HEK293 (cell line): ENCODE results near the gene ADAMTS14.
A peak's percentile ranks its signal among the peaks of the same experiment; 100 is the strongest.

Source experiments
- HIC1 ChIP-seq: fragments of 450-650 bp; formaldehyde crosslinking; IDR thresholded peaks from 2 replicates; pipeline ENCODE4 v1.5.1; 2016; ENCODE audit warnings: missing biosample characterization, missing genetic modification characterization
- HOXC10 ChIP-seq: sonication (generic); formaldehyde crosslinking; IDR thresholded peaks from 2 replicates; pipeline ENCODE4 v1.8.1; 2023; ENCODE audit warnings: mild to moderate bottlenecking, missing genetic modification reagents
- PBX3 ChIP-seq: sonication (generic); formaldehyde crosslinking; IDR thresholded peaks from 2 replicates; pipeline ENCODE4 v1.8.1; 2022; ENCODE audit warnings: mild to moderate bottlenecking, moderate library complexity, missing genetic modification reagents
- SETDB1 ChIP-seq: IDR thresholded peaks from one replicate; pipeline ENCODE4 v1.6.1; 2017; ENCODE audit warnings: mild to moderate bottlenecking, low read length, moderate library complexity, mixed read lengths; ENCODE audit not compliant: insufficient read length
- SP7 ChIP-seq: fragments of 450-650 bp; formaldehyde crosslinking; IDR thresholded peaks from 2 replicates; pipeline ENCODE4 v1.5.1; 2016; ENCODE audit warnings: missing biosample characterization, missing genetic modification characterization
- TRIM28 ChIP-seq: IDR thresholded peaks from 2 replicates; pipeline ENCODE4 v1.6.1; 2011; ENCODE audit warnings: low read length, control low read depth, borderline replicate concordance
- WT1 ChIP-seq: fragments of 450-650 bp; formaldehyde crosslinking; IDR thresholded peaks from 2 replicates; pipeline ENCODE4 v1.5.1; 2016; ENCODE audit warnings: missing biosample characterization, missing genetic modification characterization
- ZBTB7A ChIP-seq: fragments of 450-650 bp; formaldehyde crosslinking; IDR thresholded peaks from 2 replicates; pipeline ENCODE4 v1.5.1; 2016; ENCODE audit warnings: low read depth, missing biosample characterization, missing genetic modification characterization
- ZNF140 ChIP-seq: fragments of 450-650 bp; formaldehyde crosslinking; IDR thresholded peaks from 2 replicates; pipeline ENCODE4 v1.5.1; 2016; ENCODE audit warnings: missing biosample characterization, missing genetic modification characterization
- ZNF146 ChIP-seq: fragments of 450-650 bp; formaldehyde crosslinking; IDR thresholded peaks from 2 replicates; pipeline ENCODE4 v1.5.1; 2016; ENCODE audit warnings: missing biosample characterization, missing genetic modification characterization
- ZNF184 ChIP-seq: fragments of 450-650 bp; IDR thresholded peaks from 2 replicates; pipeline ENCODE4 v1.5.1; 2018; ENCODE audit warnings: missing biosample characterization, mild to moderate bottlenecking, missing genetic modification characterization
- ZNF202 ChIP-seq: fragments of 450-650 bp; formaldehyde crosslinking; IDR thresholded peaks from 2 replicates; pipeline ENCODE4 v1.5.1; 2016; ENCODE audit warnings: missing biosample characterization, missing genetic modification characterization, borderline replicate concordance
- ZNF221 ChIP-seq: fragments of 450-650 bp; formaldehyde crosslinking; IDR thresholded peaks from 2 replicates; pipeline ENCODE4 v1.5.1; 2017; ENCODE audit warnings: missing biosample characterization, missing genetic modification characterization, borderline replicate concordance
- ZNF23 ChIP-seq: fragments of 450-650 bp; formaldehyde crosslinking; IDR thresholded peaks from 2 replicates; pipeline ENCODE4 v1.5.1; 2016; ENCODE audit warnings: missing biosample characterization, missing genetic modification characterization, borderline replicate concordance
- ZNF280D ChIP-seq: fragments of 450-650 bp; formaldehyde crosslinking; IDR thresholded peaks from 2 replicates; pipeline ENCODE4 v1.5.1; 2016; ENCODE audit warnings: missing biosample characterization, missing genetic modification characterization
- ZNF366 ChIP-seq: fragments of 450-650 bp; formaldehyde crosslinking; conservative IDR thresholded peaks from 2 replicates; pipeline ENCODE4 v1.5.1; 2016; ENCODE audit warnings: missing biosample characterization, missing genetic modification characterization
- ZNF391 ChIP-seq: fragments of 450-650 bp; formaldehyde crosslinking; IDR thresholded peaks from 2 replicates; pipeline ENCODE4 v1.5.1; 2016; ENCODE audit warnings: low read depth, missing biosample characterization, missing genetic modification characterization, borderline replicate concordance
- ZNF433 ChIP-seq: fragments of 450-650 bp; formaldehyde crosslinking; IDR thresholded peaks from 2 replicates; pipeline ENCODE4 v1.5.1; 2016; ENCODE audit warnings: missing biosample characterization, missing genetic modification characterization, low read depth
- ZNF549 ChIP-seq: fragments of 450-650 bp; IDR thresholded peaks from 2 replicates; pipeline ENCODE4 v1.5.1; 2018; ENCODE audit warnings: missing biosample characterization, missing genetic modification characterization, mild to moderate bottlenecking, inconsistent platforms, moderate library complexity
- ZNF585B ChIP-seq: fragments of 450-650 bp; formaldehyde crosslinking; IDR thresholded peaks from 2 replicates; pipeline ENCODE4 v1.5.1; 2016; ENCODE audit warnings: missing biosample characterization, missing genetic modification characterization
- ZNF610 ChIP-seq: fragments of 450-650 bp; formaldehyde crosslinking; IDR thresholded peaks from 2 replicates; pipeline ENCODE4 v1.5.1; 2016; ENCODE audit warnings: missing biosample characterization, missing genetic modification characterization, borderline replicate concordance
- ZNF623 ChIP-seq: fragments of 450-650 bp; formaldehyde crosslinking; IDR thresholded peaks from 2 replicates; pipeline ENCODE4 v1.5.1; 2016; ENCODE audit warnings: missing biosample characterization, missing genetic modification characterization
- ZNF645 ChIP-seq: fragments of 450-650 bp; formaldehyde crosslinking; IDR thresholded peaks from 2 replicates; pipeline ENCODE4; 2016; ENCODE audit warnings: missing biosample characterization, missing genetic modification characterization
- ZNF76 ChIP-seq: fragments of 450-650 bp; formaldehyde crosslinking; IDR thresholded peaks from 2 replicates; pipeline ENCODE4; 2016; ENCODE audit warnings: low read depth, missing biosample characterization, missing genetic modification characterization, borderline replicate concordance
- ZNF791 ChIP-seq: fragments of 450-650 bp; formaldehyde crosslinking; IDR thresholded peaks from 2 replicates; pipeline ENCODE4 v1.5.1; 2016; ENCODE audit warnings: missing biosample characterization, missing genetic modification characterization
- TF ChIP-seq, protein P1 (sequence below): fragments of 450-650 bp; formaldehyde crosslinking; IDR thresholded peaks from 2 replicates; pipeline ENCODE4 v1.5.1; 2016; ENCODE audit warnings: missing biosample characterization, missing genetic modification characterization
- TF ChIP-seq, protein P2 (sequence below): fragments of 450-650 bp; formaldehyde crosslinking; IDR thresholded peaks from 2 replicates; pipeline ENCODE4 v1.5.1; 2016; ENCODE audit warnings: missing biosample characterization, missing genetic modification characterization

The ADAMTS14 gene

DNA sequence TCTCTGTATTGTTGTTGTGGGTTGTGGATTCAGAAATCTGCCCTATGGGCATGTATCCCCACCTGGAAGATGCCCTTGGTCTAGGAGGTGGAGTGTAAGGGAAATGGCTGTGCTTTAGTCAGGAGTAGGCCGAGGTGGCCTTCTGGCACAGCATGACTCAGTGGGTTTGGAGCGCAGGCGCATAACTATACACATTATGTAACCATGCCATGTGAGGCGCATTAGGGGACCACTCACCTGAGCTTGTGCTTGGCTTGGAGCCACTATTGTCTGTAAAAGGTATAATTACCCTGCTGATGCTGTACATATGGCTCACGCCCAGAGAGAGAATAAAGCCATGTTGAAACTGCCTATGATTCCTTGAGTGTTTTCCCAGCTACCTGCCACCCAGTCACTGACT is 20.6 kb upstream of the ADAMTS14 start (continued):
- TF ChIP-seq ZNF280D (tag by site-specific recombination) (no peak), ZNF184 (tag by site-specific recombination) (peak; percentile 66), HIC1 (tag by site-specific recombination) (no peak), SETDB1 (peak; percentile 89), ZNF645 (tag by site-specific recombination) (no peak), ZNF623 (no peak), ZNF791 (no peak), ZNF391 (tag by site-specific recombination) (no peak), ZNF140 (tag by site-specific recombination) (no peak), ZNF221 (tag by site-specific recombination) (no peak), ZNF610 (peak; percentile 60; the same call in 1 of the 2 replicates), HOXC10 (no peak), ZNF366 (no peak), ZNF202 (no peak), ZNF585B (tag by site-specific recombination) (peak; percentile 68), ZNF146 (tag by site-specific recombination) (no peak), WT1 (tag by site-specific recombination) (no peak), ZNF433 (tag by site-specific recombination) (no peak), SP7 (no peak), ZNF76 (tag by site-specific recombination) (no peak), ZNF549 (tag by site-specific recombination) (peak; percentile 60), TRIM28 (no peak), ZBTB7A (tag by site-specific recombination) (no peak), PBX3 (CRISPR knock-in tag) (no peak), ZNF23 (tag by site-specific recombination) (no peak)
- TF ChIP-seq, protein P1, sequence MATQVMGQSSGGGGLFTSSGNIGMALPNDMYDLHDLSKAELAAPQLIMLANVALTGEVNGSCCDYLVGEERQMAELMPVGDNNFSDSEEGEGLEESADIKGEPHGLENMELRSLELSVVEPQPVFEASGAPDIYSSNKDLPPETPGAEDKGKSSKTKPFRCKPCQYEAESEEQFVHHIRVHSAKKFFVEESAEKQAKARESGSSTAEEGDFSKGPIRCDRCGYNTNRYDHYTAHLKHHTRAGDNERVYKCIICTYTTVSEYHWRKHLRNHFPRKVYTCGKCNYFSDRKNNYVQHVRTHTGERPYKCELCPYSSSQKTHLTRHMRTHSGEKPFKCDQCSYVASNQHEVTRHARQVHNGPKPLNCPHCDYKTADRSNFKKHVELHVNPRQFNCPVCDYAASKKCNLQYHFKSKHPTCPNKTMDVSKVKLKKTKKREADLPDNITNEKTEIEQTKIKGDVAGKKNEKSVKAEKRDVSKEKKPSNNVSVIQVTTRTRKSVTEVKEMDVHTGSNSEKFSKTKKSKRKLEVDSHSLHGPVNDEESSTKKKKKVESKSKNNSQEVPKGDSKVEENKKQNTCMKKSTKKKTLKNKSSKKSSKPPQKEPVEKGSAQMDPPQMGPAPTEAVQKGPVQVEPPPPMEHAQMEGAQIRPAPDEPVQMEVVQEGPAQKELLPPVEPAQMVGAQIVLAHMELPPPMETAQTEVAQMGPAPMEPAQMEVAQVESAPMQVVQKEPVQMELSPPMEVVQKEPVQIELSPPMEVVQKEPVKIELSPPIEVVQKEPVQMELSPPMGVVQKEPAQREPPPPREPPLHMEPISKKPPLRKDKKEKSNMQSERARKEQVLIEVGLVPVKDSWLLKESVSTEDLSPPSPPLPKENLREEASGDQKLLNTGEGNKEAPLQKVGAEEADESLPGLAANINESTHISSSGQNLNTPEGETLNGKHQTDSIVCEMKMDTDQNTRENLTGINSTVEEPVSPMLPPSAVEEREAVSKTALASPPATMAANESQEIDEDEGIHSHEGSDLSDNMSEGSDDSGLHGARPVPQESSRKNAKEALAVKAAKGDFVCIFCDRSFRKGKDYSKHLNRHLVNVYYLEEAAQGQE (tag by site-specific recombination): no peak
- TF ChIP-seq, protein P2, sequence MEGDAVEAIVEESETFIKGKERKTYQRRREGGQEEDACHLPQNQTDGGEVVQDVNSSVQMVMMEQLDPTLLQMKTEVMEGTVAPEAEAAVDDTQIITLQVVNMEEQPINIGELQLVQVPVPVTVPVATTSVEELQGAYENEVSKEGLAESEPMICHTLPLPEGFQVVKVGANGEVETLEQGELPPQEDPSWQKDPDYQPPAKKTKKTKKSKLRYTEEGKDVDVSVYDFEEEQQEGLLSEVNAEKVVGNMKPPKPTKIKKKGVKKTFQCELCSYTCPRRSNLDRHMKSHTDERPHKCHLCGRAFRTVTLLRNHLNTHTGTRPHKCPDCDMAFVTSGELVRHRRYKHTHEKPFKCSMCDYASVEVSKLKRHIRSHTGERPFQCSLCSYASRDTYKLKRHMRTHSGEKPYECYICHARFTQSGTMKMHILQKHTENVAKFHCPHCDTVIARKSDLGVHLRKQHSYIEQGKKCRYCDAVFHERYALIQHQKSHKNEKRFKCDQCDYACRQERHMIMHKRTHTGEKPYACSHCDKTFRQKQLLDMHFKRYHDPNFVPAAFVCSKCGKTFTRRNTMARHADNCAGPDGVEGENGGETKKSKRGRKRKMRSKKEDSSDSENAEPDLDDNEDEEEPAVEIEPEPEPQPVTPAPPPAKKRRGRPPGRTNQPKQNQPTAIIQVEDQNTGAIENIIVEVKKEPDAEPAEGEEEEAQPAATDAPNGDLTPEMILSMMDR: no peak
